OCI-LY1 (cell line): Measurements from ENCODE around the gene SPCS2.

Source experiments
- CTCF ChIP-seq: fragments of 200-600 bp; sonication (generic), shearing (Covaris generic); IDR thresholded peaks from 2 replicates; pipeline ENCODE4 v1.5.1; 2017; ENCODE audit warnings: mild to moderate bottlenecking, antibody characterized with exemption, low read length, moderate library complexity, mixed read lengths
- EZH2 ChIP-seq: fragments of 200-600 bp; sonication (generic), shearing (Covaris generic); IDR thresholded peaks from 2 replicates; pipeline ENCODE4 v1.8.0; 2017; ENCODE audit warnings: borderline replicate concordance, mixed run types, mild to moderate bottlenecking, antibody characterized with exemption, low read length, moderate library complexity, mixed read lengths

DNA sequence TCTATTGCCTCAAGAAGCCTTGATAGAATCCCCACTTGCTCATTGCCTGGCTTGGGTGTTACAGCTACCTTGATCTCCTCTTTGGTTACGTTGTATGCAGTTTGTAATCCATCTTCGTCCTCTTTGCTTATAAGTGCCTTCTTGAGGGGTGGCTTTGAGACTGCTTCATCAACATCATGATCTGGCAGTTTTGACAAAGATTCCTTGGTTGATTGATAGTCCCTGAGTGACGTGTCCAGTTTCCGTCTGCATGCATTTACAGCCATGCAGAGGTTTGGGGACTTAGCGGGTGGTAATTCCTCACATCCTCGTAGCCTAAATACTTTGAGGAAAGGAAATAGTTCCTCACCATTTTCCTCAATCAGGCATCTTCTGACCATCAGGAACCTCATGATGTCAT is 62.8 kb downstream of the SPCS2 start:
- no peak for TF ChIP-seq EZH2
- TF ChIP-seq CTCF: no peak
